RPMI7951 (cell line): ENCODE data around the gene KCNH2. TPM values are rescaled to one million over a fixed set of nuclear protein-coding genes. Genes with fewer than 3 reads are reported as not detected.
"Not testable (repeated sequence)": the region's sequence is repeated elsewhere in the genome, so short reads cannot be mapped to it uniquely, and the experiment has no call there.

Source experiments
- DNase-seq: peaks from one replicate; pipeline ENCODE4 v3.0.0-alpha.2; 2012; ENCODE audit warnings: low read depth
- total RNA-seq: library from RNA; depleted of rRNA; stranded (reverse); fragments of >200 nt; shearing (Covaris generic); gene quantifications from 2 replicates; pipeline ENCODE4 v1.2.3, GENCODE V29; 2014

Gene KCNH2
- total RNA-seq, 1 experiment from 2014 or later, result not detected

DNA sequence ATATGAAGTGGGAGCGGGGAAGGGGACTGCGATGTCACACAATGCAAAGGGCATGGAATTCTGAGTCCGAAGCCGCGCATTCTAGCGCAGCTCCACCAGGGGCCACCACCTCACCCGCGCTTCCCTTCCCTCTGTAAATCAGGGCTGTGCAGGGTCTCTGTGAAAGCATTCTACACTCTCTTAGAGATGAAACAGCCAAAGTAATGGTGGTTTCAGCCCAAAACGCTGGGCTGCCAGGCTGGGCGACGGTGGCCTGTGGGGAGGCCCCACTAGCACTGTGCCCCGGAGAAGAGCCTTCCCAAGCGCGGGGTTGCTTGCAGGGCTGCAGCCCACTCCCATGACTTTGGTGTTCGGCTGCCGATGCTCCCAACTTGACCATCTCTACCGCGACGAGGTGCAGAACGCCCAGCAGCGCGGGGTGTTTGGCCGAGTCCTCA is 34.8 kb upstream of the KCNH2 start:
- DNase-seq, result peak; percentile 58

DNA sequence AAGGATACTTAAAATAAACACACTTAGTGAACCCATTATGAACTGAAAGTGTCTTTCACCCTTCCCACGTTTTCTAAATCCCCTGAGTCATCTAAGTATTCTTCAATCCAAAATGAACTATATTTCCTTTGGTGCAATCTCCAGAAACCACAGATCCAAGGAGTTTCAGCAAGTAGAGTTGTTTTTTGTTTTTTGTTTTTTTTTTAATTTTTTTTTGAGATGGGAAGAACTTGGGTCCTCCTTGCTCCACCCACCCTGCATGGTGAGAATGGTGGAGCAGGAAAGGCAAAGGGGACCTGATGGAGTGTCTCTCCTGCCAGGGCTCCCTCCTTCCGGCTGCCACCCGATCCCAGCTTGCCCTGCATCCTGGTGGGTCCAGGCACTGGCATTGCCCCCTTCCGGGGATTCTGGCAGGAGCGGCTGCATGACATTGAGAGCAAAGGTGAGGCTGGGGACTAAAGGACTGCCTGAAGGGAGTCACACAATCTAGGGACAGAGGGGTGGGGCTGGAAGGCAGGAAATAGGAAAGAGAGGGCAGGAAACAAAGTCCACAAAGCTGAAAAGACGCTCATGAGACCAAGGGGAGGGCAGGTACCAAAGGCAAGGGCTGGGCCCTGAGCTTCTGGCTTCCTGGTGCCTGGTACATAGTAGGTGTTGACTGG is 34.0 kb upstream of the KCNH2 start:
- DNase-seq, result no peak

DNA sequence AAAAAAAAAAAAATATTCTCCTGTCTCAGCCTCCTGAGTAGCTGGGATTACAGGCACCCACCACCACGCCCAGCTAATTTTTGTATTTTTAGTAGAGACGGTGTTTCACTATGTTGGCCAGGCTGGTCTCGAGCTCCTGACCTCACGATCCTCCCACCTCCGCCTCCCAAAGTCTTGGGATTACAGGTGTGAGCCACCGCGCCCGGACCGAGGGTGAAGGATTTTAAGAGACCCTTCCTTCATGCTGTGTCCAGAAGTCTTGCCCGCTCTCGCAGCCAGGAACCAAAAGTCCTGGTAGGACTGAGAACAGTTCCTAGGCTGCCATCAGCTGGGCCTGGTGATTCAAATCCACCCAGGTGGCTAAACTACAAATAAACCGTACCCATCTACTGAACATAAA is 33.5 kb upstream of the KCNH2 start:
- DNase-seq, result not testable (repeated sequence)

DNA sequence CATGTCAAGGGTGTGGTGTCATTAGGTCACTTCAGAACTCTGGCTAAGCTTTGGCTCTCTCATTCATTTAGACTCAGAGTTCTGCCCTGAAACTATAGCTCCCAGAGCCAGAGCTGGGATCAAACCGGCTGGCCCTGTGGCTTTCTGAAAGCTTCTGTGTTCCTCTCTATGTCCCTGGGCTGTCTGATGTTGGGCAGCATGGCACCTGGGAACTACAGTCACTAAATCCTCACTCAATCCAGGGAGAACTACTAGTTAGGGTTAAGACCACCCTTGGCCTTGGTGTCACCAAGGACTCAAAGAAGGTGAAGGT is 32.9 kb upstream of the KCNH2 start:
- DNase-seq, result no peak

DNA sequence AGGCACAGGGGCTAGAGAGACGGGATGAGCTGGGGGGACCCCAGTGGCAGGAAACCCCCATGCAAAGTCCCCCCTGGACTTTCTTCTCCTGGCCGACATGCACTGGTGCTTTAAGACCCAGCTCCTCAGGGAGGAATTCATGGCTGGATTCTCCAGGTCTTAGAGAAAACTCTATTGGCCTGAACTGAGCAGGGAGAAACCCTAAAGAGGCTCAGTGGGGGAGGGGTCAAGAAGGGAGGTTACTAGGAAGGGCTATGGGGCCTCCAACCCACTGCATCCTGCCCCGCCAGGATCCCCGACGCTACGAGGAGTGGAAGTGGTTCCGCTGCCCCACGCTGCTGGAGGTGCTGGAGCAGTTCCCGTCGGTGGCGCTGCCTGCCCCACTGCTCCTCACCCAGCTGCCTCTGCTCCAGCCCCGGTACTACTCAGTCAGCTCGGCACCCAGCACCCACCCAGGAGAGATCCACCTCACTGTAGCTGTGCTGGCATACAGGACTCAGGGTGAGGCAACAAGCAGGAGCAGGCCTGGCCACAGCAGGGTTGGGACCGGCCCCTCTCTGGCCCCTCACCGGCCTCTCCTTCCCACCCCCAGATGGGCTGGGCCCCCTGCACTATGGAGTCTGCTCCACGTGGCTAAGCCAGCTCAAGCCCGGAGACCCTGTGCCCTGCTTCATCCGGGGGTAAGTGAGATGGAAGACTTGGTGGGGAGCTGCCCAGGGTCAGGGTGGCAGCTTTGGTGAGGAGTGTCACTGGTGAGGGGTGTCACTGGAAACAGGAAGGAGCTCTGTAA is 32.4 kb upstream of the KCNH2 start:
- DNase-seq, result no peak

DNA sequence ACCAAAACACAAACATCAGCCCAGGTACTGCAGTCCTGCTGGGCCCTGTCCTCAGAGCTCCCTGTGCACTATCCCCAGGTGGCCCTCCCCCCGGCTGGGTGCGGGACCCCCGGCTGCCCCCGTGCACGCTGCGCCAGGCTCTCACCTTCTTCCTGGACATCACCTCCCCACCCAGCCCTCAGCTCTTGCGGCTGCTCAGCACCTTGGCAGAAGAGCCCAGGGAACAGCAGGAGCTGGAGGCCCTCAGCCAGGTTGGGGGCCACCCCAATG is 31.9 kb upstream of the KCNH2 start:
- DNase-seq, result no peak

DNA sequence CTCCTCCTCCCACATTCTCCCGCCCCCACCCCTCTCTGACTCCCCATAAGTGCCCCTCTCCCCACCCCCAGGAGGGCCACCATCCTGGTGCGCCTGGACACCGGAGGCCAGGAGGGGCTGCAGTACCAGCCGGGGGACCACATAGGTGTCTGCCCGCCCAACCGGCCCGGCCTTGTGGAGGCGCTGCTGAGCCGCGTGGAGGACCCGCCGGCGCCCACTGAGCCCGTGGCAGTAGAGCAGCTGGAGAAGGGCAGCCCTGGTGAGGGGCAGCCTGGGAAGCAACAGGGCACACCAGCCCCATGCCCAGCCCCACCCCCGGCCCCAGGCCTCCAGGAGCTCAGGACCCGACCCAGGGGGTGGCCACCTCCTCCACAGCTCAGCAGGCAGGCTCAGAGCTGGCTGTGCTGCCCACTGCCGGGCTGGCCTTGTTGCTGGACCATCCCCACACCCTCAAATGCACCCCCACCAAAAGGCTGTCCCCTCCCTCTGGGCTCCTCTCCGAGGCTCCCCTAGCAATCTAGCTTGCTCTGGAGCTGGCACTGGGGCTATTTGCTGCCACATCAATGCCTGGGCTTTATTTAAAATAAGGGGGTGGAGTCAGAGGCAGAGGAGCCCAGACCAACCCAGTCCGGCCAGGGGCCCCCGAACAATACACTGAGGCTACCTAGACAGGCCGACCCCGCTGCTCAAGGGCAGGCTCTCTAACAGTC is 31.4 kb upstream of the KCNH2 start:
- DNase-seq, result no peak

DNA sequence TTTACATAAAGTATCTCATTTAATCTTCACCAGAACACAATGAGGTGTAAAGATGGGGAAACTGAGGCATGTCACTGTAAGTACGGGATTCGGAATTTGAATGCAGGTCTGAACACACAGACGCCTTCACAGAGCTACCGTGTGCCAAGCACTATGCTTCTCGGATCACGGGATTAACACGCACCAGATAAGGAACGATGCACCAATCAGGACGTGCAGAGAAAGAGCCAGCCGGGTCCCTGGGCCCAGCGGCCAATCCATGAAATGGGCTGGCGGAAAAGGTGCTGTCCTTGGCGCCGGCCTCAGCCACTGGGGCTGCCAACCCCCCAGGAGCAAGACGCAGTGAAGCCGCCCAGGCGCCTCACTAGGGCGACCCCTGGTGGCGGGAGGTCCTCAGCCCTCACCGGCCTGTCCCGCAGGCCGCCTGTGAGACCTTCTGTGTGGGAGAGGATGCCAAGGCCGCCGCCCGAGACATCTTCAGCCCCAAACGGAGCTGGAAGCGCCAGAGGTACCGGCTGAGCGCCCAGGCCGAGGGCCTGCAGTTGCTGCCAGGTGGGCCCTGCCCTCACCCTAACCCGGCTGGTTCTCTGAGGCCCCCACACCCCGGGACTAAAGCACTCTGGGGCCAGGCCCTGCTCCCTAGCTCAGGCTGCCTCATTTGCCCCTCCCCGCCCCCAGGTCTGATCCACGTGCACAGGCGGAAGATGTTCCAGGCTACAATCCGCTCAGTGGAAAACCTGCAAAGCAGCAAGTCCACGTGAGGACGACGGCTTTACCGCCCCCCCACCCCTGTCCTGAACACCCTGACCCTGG is 30.6 kb upstream of the KCNH2 start:
- DNase-seq, result peak; percentile 39

DNA sequence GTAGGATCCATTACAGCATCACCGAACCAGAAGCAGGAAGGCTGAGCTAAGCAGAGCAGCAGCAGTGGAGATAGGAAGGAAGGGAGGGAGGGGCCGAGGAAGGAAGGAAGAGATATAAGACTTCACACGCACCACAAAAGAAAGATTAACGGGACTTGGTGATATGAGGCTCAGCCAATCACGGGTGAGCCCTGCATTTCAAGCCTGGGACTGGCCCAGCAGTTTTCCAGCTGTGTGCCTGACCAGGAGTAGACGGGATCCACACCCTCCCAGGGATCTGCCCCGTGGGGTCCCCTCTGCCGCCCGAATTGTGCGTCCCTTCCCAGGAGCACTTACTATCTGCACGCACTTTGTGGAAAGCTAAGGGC is 30.0 kb upstream of the KCNH2 start:
- DNase-seq, result no peak

DNA sequence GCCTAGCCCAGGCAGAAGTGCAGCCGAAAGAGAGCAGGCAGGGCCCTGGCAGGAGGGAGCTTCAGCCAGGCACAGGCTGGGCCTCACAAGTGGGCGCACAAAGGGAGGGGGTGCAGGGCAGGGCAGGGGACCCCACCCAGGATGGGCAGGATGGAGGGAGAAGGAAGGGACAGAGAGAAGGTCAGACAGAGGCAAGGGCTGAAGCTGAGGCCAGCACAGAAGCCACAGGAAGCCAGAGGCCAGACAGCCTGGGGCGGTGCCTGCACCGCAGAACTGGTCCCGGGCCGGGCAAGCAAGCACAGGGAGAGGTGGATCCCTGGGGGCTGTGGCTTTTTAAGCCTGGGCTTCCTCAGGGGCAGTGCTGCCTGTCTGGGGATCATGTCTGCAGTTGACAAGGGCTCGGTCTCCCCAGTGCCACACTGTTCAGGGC is 29.4 kb upstream of the KCNH2 start:
- no peak for DNase-seq

DNA sequence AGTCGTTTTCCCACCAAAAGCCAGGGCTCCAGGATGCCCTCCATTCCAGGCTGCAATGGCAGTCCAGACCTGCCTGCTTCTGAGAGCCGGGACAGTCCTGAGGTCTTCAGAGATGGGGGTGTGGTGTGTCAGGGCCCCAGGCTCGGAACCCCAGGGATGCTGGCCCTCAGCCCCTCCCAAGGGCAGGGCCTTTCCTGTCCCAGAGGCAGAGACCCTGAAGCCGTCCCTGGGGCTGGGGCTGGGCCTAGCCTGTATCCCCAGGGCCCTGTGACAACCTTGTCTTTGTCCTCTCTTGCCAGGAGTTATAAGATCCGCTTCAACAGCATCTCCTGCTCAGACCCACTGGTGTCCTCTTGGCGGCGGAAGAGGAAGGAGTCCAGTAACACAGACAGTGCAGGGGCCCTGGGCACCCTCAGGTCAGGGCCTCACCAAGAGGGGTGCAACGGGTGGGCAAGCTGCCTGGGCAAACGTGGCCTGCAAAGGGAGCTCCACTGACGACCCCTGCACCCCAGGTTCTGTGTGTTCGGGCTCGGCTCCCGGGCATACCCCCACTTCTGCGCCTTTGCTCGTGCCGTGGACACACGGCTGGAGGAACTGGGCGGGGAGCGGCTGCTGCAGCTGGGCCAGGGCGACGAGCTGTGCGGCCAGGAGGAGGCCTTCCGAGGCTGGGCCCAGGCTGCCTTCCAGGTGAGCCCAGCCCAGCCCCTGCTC is 28.6 kb upstream of the KCNH2 start:
- no peak for DNase-seq

DNA sequence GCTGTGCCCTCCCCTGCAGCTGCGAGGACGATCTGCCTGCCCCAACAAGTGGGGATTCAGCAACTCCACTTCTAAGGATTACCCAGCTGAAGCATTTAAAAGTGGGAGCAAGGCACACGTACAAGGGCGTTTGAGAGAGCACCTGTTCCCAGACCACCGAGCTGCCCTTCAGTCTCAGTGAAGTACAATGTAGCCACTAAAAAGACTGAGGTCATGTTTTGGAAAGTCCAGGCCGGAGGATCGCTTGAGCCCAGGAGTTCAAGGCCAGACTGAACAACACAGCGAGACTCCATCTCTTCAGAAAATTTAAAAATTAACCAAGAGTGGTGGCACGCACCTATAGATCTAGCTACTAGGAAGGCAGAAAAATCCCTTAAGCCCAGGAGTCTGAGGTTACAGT is 27.4 kb upstream of the KCNH2 start:
- DNase-seq, result no peak

DNA sequence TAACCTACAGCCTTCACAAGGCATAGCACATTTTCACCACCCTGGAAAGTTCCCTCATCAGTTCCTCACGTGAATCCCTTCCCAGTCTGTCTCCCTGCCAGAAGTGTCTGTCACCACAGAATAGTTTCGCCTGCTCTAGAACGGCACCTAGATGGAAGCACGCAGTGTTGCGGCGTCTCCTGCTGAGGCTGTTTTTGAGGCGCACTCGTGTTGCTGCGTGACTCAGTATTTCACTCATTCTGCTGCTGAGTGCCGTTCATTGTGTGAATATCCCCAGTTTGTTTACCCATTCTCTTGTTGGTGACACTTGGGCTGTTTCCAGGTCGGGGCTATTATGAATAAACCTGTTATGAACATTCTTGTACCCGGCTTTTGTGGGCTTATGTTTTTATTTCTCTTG is 25.5 kb upstream of the KCNH2 start:
- no peak for DNase-seq

DNA sequence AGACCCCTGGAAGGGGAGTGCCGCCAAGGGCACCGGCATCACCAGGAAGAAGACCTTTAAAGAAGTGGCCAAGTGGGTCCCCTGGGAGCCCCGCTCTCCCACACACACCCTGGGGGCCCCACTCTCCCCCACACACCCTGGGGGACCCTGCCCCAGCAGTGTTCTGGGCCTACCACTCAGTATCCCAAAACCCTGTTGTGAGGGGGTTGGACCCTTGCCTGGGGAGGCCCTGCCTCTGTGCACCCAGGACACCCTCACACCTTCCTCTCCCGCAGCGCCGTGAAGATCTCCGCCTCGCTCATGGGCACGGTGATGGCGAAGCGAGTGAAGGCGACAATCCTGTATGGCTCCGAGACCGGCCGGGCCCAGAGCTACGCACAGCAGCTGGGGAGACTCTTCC is 23.4 kb upstream of the KCNH2 start:
- DNase-seq, result no peak

DNA sequence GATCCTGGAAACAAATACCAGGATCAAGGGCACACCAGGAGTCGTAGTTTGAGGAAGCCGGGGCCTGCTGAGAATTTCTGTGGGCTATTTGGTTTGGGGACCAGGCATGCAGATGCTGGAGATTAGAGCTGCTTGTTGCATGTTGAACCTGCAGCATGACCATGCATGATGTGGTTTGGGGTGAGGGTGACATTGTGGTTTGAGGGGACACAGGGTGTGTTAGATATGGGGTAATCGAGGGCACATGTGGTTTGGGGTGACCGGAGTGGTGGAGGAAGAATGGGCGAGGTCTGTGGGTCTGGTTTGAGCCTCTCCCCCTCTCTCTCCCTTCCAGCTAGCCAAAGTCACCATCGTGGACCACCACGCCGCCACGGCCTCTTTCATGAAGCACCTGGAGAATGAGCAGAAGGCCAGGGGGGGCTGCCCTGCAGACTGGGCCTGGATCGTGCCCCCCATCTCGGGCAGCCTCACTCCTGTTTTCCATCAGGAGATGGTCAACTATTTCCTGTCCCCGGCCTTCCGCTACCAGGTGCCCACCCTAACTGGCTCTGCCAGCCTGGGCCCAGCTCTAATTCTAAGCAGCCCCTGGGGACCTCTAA is 22.9 kb upstream of the KCNH2 start:
- DNase-seq, result no peak

DNA sequence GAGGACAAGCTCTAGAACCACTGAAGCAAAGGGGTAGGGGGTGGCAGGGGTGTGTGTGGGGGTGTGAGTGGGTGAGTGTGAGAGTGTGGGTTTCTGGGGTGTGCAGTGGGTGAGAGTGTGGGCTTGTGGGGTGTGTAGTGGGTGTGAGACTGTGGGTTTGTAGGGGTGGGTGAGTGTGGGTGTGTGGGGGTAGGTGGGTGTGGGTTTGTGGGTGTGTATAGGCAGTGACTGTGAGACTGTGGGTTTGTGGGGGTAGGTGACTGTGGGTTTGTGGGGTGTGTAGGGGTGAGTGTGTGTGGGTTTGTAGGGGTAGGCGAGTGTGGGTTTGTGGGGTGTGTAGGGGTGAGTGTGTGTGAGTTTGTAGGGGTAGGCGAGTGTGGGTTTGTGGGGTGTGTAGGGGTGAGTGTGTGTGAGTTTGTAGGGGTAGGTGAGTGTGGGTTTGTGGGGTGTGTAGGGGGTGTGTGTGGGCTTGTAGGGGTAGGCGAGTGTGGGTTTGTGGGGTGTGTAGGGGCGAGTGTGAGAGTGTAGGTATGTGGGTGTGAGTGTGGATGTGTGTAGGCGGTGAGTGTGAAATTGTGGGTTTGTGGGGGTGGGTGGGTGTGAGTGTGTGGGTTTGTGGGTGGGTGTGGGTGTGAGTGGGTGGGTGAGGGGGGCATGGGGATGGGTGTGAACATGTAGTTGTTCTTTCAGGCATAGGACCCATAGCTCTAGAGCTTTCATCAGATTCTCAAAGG is 21.5 kb upstream of the KCNH2 start:
- no peak for DNase-seq

DNA sequence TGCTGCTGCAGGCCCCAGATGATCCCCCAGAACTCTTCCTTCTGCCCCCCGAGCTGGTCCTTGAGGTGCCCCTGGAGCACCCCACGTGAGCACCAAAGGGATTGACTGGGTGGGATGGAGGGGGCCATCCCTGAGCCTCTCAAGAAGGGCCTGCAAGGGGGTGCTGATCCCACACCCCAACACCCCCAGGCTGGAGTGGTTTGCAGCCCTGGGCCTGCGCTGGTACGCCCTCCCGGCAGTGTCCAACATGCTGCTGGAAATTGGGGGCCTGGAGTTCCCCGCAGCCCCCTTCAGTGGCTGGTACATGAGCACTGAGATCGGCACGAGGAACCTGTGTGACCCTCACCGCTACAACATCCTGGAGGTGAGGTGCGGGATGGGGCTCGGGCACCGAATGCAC is 20.9 kb upstream of the KCNH2 start:
- DNase-seq, result no peak

DNA sequence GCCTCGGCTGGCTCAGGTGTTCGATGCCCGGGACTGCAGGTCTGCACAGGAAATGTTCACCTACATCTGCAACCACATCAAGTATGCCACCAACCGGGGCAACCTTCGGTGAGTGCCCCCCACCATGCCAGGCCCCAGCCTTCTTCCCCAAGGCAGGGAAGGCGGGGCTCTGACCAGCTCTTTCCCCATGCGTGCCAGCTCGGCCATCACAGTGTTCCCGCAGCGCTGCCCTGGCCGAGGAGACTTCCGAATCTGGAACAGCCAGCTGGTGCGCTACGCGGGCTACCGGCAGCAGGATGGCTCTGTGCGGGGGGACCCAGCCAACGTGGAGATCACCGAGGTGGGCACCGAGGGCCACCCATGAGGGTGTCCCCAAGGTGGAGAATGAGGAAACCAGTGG is 20.2 kb upstream of the KCNH2 start:
- no peak for DNase-seq

DNA sequence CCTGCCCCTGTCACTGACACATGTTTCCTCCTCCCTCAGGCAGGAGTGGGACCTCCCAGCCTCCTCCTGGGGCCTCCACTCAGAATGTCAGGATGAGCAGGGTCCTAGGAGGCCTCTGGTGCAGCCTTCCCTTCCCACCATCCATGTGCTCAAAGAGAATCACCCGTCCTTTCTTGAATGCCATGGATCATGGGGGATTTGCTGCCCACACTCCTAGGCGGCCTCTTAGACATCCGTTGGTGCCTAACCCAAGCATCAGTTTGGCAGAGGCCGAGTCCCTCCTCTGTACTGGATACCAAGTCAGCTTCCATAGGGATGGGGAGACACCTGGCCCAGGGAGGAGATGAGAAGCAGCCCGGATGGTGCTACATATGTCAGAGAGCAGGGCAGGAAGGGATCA is 19.7 kb upstream of the KCNH2 start:
- DNase-seq, result no peak

DNA sequence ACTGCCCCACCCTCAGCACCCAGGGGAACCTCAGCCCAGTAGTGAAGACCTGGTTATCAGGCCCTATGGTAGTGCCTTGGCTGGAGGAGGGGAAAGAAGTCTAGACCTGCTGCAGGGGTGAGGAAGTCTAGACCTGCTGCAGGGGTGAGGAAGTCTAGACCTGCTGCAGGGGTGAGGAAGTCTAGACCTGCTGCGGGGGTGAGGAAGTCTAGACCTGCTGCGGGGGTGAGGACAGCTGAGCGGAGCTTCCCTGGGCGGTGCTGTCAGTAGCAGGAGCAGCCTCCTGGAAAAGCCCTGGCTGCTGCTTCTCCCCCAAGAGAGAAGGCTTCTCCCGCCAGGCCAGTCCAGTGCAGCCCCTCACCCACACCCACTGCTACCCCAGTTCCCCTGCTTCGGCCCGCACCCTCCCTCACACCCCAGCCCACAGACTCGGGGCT is 19.0 kb upstream of the KCNH2 start:
- no peak for DNase-seq
